GM12891 (cell line): ENCODE measurements around the gene AKAP7.

Experiments used
- DNase-seq: peaks from one replicate; pipeline ENCODE4 v3.0.0; 2011; ENCODE audit warnings: low spot score; ENCODE audit not compliant: insufficient read length
- FAIRE-seq: peaks from 2 replicates; lab custom pipeline; 2011; peaks lifted over from hg19 to GRCh38; lab: Jason Lieb, UNC
- PAX5 ChIP-seq: IDR thresholded peaks from 2 replicates; pipeline ENCODE4 v1.6.1; 2011; ENCODE audit warnings: low read length, moderate library complexity, mild to moderate bottlenecking; ENCODE audit not compliant: insufficient read depth, severe bottlenecking
- POLR2A ChIP-seq: IDR thresholded peaks from 2 replicates; pipeline ENCODE4 v1.6.1; 2011; ENCODE audit warnings: low read depth, low read length, control low read depth
- POLR2AphosphoS5 ChIP-seq: IDR thresholded peaks from 2 replicates; pipeline ENCODE4 v1.6.1; 2011; ENCODE audit warnings: low read depth, low read length, control low read depth
- POU2F2 ChIP-seq: IDR thresholded peaks from 2 replicates; pipeline ENCODE4 v1.6.1; 2011; ENCODE audit warnings: low read depth, mild to moderate bottlenecking, control low read depth, low read length, moderate library complexity
- SPI1 ChIP-seq: IDR thresholded peaks from 2 replicates; pipeline ENCODE4 v1.6.1; 2011; ENCODE audit warnings: low read depth, low read length, control low read depth
- TAF1 ChIP-seq: IDR thresholded peaks from 2 replicates; pipeline ENCODE4 v1.6.1; 2011; ENCODE audit warnings: low read depth, low read length, control low read depth

Gene AKAP7

GRCh38 chr6:131132360-131132759 is 2.9 kb upstream of the AKAP7 start:
- DNase-seq (no peak), FAIRE-seq (no peak)
- TF ChIP-seq POU2F2, result no peak
- no peak for TF ChIP-seq POLR2A
- no peak for TF ChIP-seq SPI1
- no peak for TF ChIP-seq TAF1
- TF ChIP-seq POLR2AphosphoS5, result no peak
- no peak for TF ChIP-seq PAX5

DNA sequence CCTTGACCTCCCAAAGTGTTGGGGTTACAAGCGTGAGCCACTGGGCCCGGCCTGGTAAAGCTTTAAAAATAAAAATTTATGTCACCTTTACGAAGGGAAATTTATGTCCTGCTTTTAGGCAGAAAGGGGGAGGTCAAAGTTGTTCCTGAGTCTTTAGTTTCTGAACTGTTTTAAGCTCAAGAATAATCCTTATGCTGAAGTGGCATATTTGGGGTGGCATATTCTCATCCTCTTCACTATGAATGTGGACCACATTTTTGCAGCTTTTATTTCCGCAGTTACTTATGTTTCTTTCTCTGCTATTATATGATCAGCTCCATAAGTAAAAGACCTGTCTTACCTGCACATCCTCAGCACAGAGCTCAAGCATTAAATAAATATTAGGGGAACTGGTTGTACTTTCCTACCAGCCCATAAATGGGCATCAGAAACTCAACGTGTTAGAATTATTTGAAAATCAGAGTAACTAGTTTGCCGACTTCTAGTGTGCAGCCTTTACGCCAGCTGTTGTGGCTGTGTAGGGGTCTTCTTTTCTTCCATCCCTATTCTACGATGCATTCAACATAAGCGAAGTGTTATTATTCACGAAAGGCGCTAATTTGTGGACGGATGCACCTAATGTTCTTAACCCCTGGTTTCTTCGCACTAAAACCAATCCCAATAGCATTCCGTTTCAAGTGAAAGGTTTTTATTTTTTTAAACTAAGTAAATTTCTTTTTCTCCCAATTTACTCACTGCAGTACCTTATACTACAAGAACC is 867 bp upstream of the AKAP7 start:
- no peak for TF ChIP-seq PAX5
- TF ChIP-seq POLR2AphosphoS5, result no peak
- no peak for TF ChIP-seq TAF1
- TF ChIP-seq POLR2A, result no peak
- TF ChIP-seq SPI1, result no peak
- no peak for TF ChIP-seq POU2F2
- FAIRE-seq (no peak), DNase-seq (no peak)

- DNase-seq (no peak), FAIRE-seq (no peak)
- TF ChIP-seq TAF1 (no peak), POLR2A (no peak), SPI1 (no peak), POLR2AphosphoS5 (no peak)
Measured at GRCh38 chr6:131134980-131135243, 355 bp upstream of the AKAP7 start.

DNA sequence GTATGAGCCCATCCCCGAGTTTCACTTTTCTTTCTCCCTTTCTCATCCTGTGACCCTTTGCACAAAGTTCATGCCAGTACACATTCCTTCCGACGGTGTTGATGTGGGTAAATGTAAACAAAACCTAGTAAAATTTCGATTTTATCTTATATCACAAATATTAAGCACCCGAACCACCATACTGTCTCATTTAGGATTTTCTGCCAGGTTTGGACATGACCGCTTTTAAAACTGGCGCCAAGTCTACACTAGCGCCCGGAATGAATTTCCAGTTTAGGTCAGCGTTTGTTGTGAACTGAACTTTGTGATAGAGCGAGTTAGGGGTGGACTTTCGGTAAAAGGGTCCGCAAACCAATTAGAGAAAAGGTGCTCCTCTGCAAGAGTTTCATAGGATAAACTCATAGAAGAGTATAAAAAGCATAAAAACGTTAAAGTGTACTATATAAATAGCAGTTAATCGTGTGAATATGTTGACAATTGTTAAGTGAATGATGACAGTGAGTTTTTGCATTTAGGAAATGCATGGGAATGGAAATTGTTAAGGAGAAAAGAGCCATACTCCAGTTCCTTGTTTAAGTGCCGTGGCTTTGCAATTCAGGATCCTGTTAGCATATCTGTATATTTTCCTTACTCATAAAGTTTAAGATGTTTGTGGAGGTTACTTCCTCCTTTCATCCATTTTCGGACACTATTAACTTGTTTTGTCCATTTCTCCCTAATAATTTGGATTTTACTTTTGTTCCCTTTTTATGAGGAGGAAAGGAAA is 937 bp downstream of the AKAP7 start:
- FAIRE-seq (peak; percentile 26), DNase-seq (no peak)
- TF ChIP-seq POU2F2 (no peak), POLR2A (no peak), SPI1 (no peak)

GRCh38 chr6:131139599-131139998 is 4.3 kb downstream of the AKAP7 start:
- no peak for TF ChIP-seq POU2F2
- no peak for TF ChIP-seq TAF1
- DNase-seq (no peak), FAIRE-seq (no peak)

DNA sequence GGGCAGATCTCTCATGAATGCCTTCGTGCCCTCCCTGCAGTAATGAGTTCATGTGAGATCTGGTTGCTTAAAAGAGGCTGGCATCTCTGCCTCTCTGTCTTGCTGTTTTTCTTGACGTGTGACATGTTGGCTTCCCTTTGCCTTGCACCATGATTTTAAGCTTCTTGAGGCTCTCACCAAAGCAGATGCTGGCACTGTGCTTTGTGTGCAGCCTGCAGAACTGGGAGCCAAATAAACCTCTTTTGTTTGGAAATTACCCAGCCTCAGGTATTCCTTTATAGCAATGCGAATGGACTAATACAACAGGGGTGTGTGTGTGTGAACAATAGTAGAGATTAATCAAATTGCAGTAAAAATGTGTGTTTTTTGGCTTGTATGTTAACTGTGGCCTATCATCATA is 8.1 kb downstream of the AKAP7 start:
- FAIRE-seq, result no peak

DNA sequence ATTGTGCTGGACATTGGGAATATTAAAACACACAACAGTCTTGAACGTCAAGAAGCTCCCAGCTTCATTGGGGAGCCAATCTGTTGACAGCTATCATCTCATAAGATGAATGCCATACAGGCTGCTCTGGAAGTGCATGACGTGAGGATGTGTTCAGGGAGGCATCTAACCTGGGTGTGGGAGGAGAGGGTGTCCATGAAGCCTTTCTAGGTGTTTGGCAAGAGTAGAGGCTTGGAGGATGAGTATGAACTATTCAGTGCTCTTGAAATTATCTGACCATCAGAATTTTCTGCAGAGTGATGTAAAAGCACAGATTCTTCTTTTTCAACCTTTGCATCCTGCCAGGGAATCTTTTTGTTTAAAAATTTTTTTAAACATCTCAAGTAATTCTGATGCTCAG is 11.6 kb downstream of the AKAP7 start:
- no peak for FAIRE-seq
- no peak for TF ChIP-seq SPI1
- no peak for TF ChIP-seq TAF1
- no peak for TF ChIP-seq POU2F2
- TF ChIP-seq PAX5, result no peak
- TF ChIP-seq POLR2A, result no peak
- no peak for TF ChIP-seq POLR2AphosphoS5
- DNase-seq, result no peak

More for the DNA sequence above, 8.1 kb downstream of the AKAP7 start:
- TF ChIP-seq TAF1, result no peak
- no peak for TF ChIP-seq PAX5
- DNase-seq, result no peak

DNA sequence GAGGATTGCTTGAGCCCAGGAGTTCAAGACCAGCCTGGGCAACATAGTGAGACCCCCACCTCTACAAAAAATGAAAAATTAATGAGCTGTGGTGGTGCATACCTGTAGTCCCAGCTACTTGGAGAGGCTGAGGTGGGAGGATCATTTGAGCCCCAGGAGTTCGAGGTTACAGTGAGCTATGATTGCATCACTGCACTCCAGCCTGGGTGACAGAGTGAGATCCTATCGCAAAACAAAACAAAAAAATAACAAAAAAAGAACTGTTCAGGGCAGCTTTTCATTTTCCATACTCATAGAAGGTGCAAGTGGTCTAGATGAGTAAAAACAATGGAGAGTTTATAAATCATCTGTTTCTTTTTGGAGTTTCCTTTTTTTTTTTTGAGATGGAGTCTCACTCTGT is 21.1 kb downstream of the AKAP7 start:
- TF ChIP-seq POLR2A (no peak), SPI1 (no peak), POLR2AphosphoS5 (no peak), POU2F2 (no peak), TAF1 (no peak), PAX5 (no peak)
- no peak for FAIRE-seq

GRCh38 chr6:131159578-131159977 is 24.3 kb downstream of the AKAP7 start:
- FAIRE-seq, result no peak
- no peak for TF ChIP-seq POLR2A
- TF ChIP-seq POLR2AphosphoS5, result no peak
- no peak for TF ChIP-seq PAX5
- no peak for TF ChIP-seq TAF1
- no peak for TF ChIP-seq POU2F2
- no peak for TF ChIP-seq SPI1
- DNase-seq, result no peak

More for the DNA sequence above, 21.1 kb downstream of the AKAP7 start:
- no peak for DNase-seq

DNA sequence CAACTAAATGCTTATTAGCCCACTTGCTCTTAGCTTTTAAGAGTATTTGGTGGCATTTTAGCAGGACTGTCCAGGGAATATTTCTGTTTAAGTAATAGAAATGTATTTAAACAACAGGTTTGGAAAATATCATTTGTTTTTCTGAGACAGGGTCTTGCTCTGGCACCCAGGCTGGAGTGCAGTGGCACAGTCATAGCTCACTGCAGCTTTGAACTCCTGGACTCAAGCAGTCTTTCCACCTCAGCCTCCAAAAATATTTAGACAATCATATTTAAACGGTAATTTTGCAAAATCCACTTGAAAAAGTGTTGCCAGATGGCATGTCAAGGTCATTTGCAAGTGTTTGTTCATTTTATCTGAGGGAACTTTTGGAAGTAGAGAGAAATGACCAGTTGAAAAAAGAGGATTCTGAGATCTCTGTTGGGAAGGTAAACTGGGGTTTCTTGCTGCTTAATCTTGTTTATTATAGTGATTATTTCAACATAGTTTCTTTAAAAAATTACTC is 25.0 kb downstream of the AKAP7 start:
- DNase-seq (no peak), FAIRE-seq (no peak)
- TF ChIP-seq PAX5, result no peak
- TF ChIP-seq POU2F2, result no peak
- no peak for TF ChIP-seq TAF1
- no peak for TF ChIP-seq SPI1
- TF ChIP-seq POLR2AphosphoS5, result no peak
- TF ChIP-seq POLR2A, result no peak

GRCh38 chr6:131161987-131162386 is 26.7 kb downstream of the AKAP7 start:
- DNase-seq, result no peak
- TF ChIP-seq POLR2AphosphoS5 (no peak), PAX5 (no peak), POU2F2 (no peak), SPI1 (no peak), TAF1 (no peak), POLR2A (no peak)
- FAIRE-seq, result no peak
